GM10248 (cell line): ENCODE data around the gene DYNLRB2.

Experiments used
- CTCF ChIA-PET: fragments of 300-600 bp; sonication (Branson Sonifier 250); formaldehyde crosslinking; extraction: SDS; loops from one replicate; lab custom pipeline; 2021; ENCODE audit warnings: antibody characterized with exemption; lab: Yijun Ruan, JAX
- POLR2A ChIA-PET: fragments of 350-650 bp; sonication (Branson Sonifier 250); formaldehyde crosslinking; extraction: SDS; loops from one replicate; lab custom pipeline; 2020; ENCODE audit warnings: antibody characterized with exemption; lab: Yijun Ruan, JAX
- DNase-seq: peaks from one replicate; pipeline ENCODE4 v3.0.0; 2012; ENCODE audit errors: extremely low spot score
- TF ChIP-seq, protein P1 (sequence below): IDR thresholded peaks from 2 replicates; pipeline ENCODE4 v1.5.1; 2012; ENCODE audit warnings: mild to moderate bottlenecking, low read depth; ENCODE audit errors: extremely low read depth, missing control alignments, control extremely low read depth

Gene DYNLRB2

DNA sequence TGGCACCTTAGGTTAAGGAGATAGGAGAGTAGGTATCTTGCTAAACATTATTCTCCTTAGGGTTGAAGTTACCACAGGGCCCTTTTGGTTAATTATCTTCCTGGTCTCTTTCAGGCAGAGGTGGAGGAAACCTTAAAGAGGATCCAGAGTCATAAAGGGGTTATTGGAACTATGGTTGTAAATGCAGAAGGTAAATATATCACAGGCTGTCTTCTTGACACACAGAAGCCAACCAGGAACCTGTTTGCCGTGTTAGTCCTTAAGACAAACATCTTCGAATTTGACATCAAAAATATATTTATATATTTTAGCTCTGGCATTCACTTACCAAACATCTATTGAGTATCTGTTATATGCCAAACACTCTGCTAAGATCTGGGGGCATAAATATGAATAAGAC, 2.4 kb downstream of the DYNLRB2 start:
- no peak for DNase-seq
- CTCF ChIA-PET = interaction anchor here (0.8 to 2.8 kb wide), 10 partner anchors 10 to 308 kb away, joined by 3 to 19 read pairs (median 4); no protein-coding TSS in a partner anchor
- TF ChIP-seq, protein P1, sequence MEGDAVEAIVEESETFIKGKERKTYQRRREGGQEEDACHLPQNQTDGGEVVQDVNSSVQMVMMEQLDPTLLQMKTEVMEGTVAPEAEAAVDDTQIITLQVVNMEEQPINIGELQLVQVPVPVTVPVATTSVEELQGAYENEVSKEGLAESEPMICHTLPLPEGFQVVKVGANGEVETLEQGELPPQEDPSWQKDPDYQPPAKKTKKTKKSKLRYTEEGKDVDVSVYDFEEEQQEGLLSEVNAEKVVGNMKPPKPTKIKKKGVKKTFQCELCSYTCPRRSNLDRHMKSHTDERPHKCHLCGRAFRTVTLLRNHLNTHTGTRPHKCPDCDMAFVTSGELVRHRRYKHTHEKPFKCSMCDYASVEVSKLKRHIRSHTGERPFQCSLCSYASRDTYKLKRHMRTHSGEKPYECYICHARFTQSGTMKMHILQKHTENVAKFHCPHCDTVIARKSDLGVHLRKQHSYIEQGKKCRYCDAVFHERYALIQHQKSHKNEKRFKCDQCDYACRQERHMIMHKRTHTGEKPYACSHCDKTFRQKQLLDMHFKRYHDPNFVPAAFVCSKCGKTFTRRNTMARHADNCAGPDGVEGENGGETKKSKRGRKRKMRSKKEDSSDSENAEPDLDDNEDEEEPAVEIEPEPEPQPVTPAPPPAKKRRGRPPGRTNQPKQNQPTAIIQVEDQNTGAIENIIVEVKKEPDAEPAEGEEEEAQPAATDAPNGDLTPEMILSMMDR = no peak

DNA sequence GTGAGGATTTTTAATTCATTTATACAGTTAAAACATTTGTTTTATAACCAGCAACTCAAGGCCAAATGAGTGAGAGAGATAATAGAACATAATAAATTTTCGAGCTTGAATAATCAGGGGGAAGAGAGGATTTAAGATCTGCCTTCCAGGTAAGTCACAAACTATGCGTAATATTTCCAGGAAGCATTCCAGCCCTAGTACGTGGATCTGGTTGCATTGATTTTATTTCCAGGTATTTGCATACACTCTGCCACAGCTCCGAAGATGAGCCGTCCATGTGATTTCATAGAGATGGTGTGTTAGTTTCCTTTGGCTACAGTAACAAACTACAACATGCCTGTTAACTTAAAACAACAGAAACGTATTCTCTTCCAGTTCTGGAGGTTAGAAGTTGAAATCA, 3.5 kb downstream of the DYNLRB2 start:
- no peak for DNase-seq
- TF ChIP-seq, protein P1 = no peak
- ChIA-PET POLR2A (no interaction called here), CTCF (interaction anchor here (0.7 to 2.8 kb wide), 5 partner anchors 9 to 42 kb away, joined by 3 to 19 read pairs (median 4); no protein-coding TSS in a partner anchor)

More for the DNA sequence above, 2.4 kb downstream of the DYNLRB2 start:
- POLR2A ChIA-PET = no interaction called here

DNA sequence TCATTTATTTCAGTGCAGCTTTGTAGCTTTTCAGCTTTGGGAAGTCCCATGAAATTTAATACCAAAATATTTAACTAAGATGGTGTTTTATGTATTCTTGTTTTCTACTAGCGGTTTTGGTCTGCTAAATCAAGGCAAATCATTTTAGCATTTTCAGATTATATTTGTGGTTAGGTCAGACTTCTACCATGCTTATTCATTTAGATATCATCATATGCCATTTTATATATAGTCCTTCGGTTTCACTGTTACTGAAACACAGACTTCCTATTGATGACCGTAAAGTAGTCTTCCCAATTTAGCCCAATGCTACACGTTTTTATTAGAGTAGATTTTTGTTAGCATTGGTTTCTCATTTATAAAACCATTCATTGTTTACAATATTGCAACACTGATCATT, 5.5 kb downstream of the DYNLRB2 start:
- CTCF ChIA-PET = interaction anchor here (3.7 kb wide), 1 partner anchor 19 kb away, joined by 12 read pairs; no protein-coding TSS in a partner anchor

DNA sequence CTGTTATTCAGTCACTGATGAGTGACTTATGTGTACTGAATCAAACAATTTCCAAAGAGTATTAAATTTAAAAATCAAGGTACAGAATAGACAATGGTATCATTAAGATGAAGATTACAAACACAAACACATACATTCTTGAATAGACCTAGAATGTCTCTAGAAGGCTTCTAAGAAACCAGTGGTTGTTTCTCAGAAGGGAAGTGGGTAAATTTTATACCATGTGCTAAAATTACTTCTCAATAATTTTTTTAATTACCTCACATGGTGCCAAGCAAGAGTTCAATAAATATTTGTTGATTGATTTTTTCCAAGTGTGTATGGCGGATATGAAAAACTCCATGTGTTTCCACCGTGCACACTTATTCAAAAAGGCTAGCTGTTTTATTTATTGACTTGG, 6.4 kb downstream of the DYNLRB2 start:
- no peak for DNase-seq
- POLR2A ChIA-PET = no interaction called here
- TF ChIP-seq, protein P1 = no peak
- CTCF ChIA-PET = interaction anchor here (0.8 to 3.7 kb wide), 2 partner anchors 12 to 20 kb away, joined by 3 to 12 read pairs; no protein-coding TSS in a partner anchor

More for the DNA sequence above, 5.5 kb downstream of the DYNLRB2 start:
- TF ChIP-seq, protein P1 = no peak
- POLR2A ChIA-PET = no interaction called here
- no peak for DNase-seq

DNA sequence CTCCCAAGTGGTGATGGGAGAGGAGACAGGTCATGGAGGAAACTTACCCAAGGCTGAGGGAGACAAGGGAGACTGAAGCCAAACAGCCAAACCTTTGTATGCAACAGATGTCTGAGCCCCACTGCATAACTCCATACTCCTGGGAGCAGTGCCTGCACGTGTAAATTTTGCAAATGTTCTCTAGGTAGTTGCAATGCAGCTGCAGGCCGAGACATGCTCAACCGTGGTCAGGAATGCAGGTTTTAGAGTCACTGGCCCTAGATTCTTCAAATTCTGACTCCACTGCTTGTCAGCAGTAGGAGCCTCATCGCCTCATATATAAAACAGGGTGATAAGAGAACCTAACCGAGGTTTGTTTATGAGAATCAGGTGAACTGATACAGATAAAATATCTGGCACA, 11.5 kb downstream of the DYNLRB2 start:
- ChIA-PET POLR2A (no interaction called here), CTCF (interaction anchor here (1.7 kb wide), 1 partner anchor 25 kb away, joined by 10 read pairs; no protein-coding TSS in a partner anchor)
- no peak for DNase-seq
- TF ChIP-seq, protein P1 = no peak

DNA sequence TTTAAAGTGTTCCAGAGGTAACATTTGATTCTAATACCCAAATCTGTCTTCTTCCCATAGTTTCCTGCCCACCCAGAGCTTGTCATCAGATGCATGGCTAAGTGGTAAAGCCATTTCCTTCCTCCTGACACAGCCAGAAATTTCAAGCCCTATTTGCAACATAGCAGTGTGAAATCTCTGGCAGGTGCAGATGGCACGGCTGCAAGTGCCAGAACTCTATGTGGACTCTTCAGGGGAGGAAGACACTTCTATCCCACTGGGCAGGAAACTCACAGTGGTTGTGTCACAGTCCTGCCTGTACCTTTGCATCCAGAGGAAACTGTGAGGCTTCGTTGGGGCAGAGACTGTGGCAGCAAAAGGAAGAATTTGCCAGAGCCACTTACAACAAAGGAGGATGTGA, 13.2 kb downstream of the DYNLRB2 start:
- no peak for DNase-seq
- TF ChIP-seq, protein P1 = no peak
- ChIA-PET POLR2A (no interaction called here), CTCF (interaction anchor here (1.0 to 1.7 kb wide), 5 partner anchors 10 to 29 kb away, joined by 3 to 10 read pairs (median 4); no protein-coding TSS in a partner anchor)

DNA sequence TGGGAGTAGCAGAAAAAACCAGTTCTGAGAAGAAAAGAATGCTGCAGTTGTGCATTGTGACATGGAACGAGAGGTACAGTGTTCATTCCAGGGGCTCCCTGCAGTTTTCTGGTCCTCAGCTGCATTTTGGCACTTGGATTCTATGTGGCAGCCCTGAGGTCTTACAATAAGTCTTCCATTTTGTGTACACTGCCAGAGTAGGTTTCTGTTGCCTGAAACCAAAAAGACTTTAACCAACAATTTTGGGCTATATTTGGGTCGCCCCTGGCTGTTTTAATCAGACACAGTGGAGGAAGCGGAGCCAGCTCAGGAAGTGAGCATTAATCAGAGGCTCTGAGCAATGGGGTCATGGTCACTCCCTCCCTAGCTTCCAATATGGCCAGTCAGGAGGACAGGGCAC, 15.7 kb downstream of the DYNLRB2 start:
- CTCF ChIA-PET = no interaction called here
- TF ChIP-seq, protein P1 = no peak

More for the DNA sequence above, 15.7 kb downstream of the DYNLRB2 start:
- POLR2A ChIA-PET = no interaction called here
- DNase-seq = no peak
